Measurements from ENCODE around the gene SLX1A.
A peak's percentile ranks its signal among the peaks of the same experiment; 100 is the strongest.
"Not testable (repeated sequence)": the region's sequence is repeated elsewhere in the genome, so short reads cannot be mapped to it uniquely, and the experiment has no call there.

The SLX1A gene

GRCh38 chr16:30184891-30185682 lies 8.6 kb upstream of the SLX1A start:
- peak; percentile 70 for DNase-seq

GRCh38 chr16:30185683-30186421 lies 7.8 kb upstream of the SLX1A start:
- DNase-seq = peak; percentile 92

- no peak for DNase-seq
Observed at GRCh38 chr16:30186444-30186781, 7.3 kb upstream of the SLX1A start.

- peak; percentile 53 for DNase-seq
Observed at GRCh38 chr16:30186782-30187555, 6.7 kb upstream of the SLX1A start.

DNA sequence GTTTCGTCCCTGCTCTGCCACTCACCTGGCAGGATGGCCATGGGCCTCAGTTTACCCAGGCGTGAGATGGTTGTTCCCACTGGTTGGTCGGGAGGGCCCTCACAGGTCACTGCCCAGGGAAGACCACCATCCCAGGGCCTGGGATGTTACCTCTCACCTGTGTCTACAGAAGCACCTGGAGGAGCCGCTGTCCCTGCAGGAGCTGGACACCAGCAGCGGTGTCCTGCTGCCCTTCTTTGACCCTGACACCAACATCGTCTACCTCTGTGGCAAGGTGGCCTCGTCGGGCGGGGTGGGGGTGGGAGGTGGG lies 6.2 kb upstream of the SLX1A start:
- no peak for DNase-seq

- no peak for DNase-seq
Observed at GRCh38 chr16:30187971-30188561, 5.6 kb upstream of the SLX1A start.

- DNase-seq = not testable (repeated sequence)
Observed at GRCh38 chr16:30191158-30191557, 2.5 kb upstream of the SLX1A start.

GRCh38 chr16:30193098-30193497 lies 577 bp upstream of the SLX1A start:
- DNase-seq = not testable (repeated sequence)

DNA sequence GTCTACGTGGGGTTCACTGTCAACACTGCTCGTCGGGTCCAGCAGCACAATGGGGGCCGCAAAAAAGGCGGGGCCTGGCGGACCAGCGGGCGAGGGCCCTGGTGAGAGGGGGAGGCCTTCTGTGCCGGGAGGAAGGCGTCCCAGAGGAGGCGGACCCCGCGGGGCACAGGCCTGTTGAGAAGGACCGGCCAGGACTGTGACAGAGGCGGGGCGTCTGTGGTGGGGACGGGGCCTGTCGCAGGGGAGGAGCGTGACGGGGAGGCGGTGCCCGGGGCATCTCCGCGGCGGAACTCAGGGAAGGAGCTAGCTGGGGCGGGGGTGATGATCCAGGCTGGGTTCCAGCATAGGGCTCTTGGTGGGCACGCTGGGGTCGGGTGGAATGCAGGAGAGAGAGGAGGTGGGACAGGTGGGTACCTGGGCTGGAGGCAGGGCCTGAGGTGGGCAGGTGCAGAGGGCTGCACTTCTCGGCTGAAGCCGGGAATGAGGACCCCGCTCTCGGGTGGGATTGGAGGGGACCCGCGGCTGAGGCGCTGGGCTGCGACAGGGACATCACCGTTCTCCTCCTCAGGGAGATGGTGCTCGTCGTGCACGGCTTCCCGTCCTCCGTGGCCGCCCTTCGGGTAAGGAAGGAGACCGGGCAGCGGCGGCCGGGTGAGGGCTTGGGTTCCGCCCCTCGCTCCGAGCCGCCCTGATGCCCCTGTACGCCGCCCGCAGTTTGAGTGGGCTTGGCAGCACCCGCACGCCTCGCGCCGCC lies 674 bp downstream of the SLX1A start:
- DNase-seq = not testable (repeated sequence)

GRCh38 chr16:30197001-30197400 lies 3.3 kb downstream of the SLX1A start:
- DNase-seq = not testable (repeated sequence)

DNA sequence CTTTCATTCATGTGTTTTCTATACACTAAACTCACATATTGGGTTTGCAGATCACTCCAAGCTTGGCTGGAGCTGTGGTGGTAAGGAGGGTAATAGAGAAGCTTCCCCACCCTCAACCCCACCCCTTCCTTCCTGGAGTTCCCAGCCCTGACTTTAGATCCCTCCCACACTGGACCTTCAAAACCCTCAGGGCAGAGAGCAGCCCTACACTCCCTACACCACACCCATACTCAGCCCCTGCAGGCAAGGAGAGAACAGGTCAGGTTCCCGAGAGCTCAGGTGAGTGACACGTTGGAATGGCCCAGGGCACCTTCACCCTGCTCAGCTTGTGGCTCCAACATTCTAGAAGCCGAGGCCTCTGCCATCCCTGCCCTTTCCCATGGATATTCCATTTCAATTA lies 5.4 kb downstream of the SLX1A start, which contains the start of gene SULT1A3:
Gene SULT1A3 (plus strand): TSS at position 207 of the 400 bp plus-strand sequence. CDS start 1,474 bp downstream, outside the sequence.
- DNase-seq = not testable (repeated sequence)

DNA sequence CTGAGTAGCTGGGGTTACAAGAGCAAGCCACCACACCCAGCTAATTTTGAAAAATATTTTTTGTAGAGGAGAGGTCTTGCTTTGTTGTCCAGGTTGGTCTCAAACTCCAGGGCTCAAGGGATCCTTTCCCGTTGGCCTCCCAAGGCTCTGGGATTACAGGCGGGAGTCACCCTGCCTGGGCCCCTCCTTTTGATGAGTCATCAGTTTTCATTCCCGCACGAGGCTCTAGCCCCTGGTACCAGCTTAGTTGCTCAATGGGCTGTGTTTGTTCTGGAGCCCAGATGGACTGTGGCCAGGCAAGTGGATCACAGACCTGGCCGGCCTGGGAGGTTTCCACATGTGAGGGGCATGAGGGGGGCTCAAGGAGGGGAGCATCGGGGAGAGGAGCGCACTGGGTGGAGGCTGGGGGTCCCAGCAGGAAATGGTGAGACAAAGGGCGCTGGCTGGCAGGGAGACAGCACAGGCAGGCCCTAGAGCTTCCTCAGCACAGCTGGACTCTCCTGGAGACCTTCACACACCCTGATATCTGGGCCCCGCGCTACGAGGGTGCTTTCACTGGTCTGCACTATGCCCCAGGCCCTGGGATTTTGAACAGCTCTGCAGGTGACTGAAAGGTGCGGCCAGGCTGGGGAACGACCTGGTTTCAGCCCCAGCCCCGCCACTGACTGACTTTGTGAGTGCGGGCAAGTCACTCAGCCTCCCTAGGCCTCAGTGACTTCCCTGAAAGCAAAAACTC lies 6.1 kb downstream of the SLX1A start:
- not testable (repeated sequence) for DNase-seq

DNA sequence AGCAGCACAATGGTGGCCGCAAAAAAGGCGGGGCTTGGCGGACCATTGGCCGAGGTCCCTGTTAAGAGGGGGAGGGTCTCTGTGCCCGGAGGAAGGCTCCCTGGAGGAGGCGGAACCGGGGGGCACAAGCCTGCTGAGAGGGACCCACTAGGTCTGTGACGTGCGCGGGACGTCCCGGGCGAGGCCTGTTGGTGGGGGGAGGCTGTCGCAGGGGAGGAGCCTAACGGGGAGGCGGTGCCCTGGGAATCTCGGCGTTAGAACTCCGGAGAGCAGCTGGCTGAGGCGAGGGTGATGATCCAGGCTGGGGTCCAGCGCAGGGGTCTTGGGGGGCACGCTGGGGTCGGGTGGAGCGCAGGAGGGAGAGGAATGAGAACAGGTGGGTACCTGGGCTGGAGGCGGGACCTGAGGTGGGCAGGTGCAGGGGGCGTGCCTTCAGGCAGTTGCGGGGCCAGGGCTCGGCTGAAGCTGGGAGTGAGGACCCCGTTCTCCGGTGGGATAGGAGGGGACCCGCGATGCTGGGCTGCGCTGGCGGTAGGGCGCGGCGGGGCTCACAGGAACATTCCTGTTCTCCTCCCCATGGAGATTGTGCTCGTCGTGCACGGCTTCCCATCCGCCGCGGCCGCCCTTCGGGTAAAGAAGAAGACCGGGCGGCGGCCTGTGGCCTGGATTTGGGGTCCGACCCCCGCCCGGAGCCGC lies 12.0 kb downstream of the SLX1A start:
- not testable (repeated sequence) for DNase-seq

- not testable (repeated sequence) for DNase-seq
Observed at GRCh38 chr16:30206252-30206651, 12.6 kb downstream of the SLX1A start.

DNA sequence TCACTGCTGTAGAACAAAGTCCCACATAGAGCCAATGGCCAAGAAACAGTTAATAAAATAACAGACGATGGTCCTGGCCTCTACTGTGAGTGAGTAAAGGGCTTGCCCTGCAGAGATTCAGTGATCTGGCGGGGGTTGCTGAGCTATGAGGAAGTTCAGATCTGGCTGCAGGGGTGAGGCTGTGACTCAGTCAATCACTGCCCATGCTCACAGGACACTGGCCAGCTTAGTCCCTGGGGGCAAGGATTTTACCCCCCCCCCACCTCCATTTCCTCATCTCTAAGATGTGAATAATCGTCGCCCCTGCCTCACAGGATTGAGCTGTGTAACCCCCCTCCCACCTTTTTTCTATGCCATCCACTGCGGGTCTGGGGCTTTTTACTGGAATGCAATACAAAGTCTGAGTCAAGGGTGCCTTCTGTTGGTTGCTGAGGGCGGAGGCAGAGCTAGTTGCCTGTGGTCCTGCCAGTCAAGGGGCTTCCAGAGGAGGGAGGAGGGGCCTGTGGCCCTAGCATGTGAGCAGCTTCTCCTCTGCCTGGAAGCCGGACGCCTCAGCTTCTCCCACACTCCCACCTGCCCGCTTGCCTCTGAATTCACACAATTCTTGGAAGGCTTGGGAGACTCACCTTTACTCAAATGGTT lies 13.5 kb downstream of the SLX1A start:
- DNase-seq = not testable (repeated sequence)

- DNase-seq = not testable (repeated sequence)
Observed at GRCh38 chr16:30209032-30209431, 15.4 kb downstream of the SLX1A start.

DNA sequence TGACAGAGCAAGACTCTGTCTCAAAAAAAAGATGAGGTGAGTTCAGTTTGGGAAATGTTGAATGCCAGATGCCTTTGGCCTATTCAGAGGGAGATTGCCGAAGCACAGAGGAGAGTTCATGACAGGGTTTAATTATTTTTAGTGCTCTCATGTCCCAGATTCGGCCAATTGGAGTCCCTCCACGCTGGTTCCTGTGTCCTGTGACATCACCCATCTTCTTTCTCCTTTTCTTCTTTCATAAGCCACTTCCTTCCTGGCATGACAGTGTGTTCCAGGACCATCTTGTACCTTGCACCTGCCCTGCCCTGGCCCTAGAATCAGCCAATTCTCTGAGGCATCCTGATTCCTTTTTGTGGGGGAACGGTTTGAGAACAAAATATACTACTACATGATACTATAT lies 17.7 kb downstream of the SLX1A start:
- not testable (repeated sequence) for DNase-seq

DNA sequence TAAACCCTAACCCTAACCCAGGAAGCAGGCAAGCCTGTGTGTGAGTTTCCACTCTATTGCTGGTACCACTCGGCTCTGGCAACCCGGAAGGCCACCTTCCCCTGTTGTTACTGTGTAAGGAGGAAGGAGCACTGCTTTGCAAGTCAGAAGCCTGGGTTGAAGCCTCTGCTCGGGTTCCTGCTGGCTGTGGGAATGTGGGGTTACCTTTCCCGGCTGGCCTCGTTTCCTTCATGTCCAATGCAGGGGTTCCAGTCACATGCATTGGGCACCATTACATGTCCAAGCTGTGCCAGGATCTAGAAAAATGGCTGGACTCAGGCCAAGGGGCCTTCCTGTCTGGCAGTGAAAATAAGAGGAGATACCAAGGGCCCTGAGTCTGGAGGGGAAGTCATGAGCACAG lies 23.4 kb downstream of the SLX1A start:
- DNase-seq = not testable (repeated sequence)
